GM18511 (cell line): ENCODE measurements around the gene EMSY.
"Not testable (repeated sequence)": the region's sequence is repeated elsewhere in the genome, so short reads cannot be mapped to it uniquely, and the experiment has no call there.

Source experiments
- ATAC-seq: cut with Tn5 transposase; IDR thresholded peaks from one replicate; pipeline ENCODE4 v1.9.1; 2021; ENCODE audit warnings: mild to moderate bottlenecking, moderate library complexity; ENCODE audit not compliant: unreplicated experiment

The EMSY gene

GRCh38 chr11:76591416-76591815, 146.6 kb downstream of the EMSY start:
- ATAC-seq, result no peak

- ATAC-seq, result no peak
These were observed 147.5 kb downstream of the EMSY start for GRCh38 chr11:76592025-76592914.

- ATAC-seq, result no peak
These were observed 148.1 kb downstream of the EMSY start for GRCh38 chr11:76592961-76593360.

- not testable (repeated sequence) for ATAC-seq
These were observed 150.3 kb downstream of the EMSY start for GRCh38 chr11:76595091-76595490.

GRCh38 chr11:76596652-76597051, 151.8 kb downstream of the EMSY start:
- ATAC-seq, result no peak

- ATAC-seq, result no peak
These were observed 153.0 kb downstream of the EMSY start for GRCh38 chr11:76597533-76598425.

GRCh38 chr11:76598426-76598839, 153.6 kb downstream of the EMSY start:
- no peak for ATAC-seq

- no peak for ATAC-seq
These were observed 154.5 kb downstream of the EMSY start for GRCh38 chr11:76599041-76600013.

GRCh38 chr11:76600124-76600655, 155.4 kb downstream of the EMSY start:
- ATAC-seq, result no peak

GRCh38 chr11:76601272-76601671, 156.5 kb downstream of the EMSY start:
- no peak for ATAC-seq

GRCh38 chr11:76601724-76602123, 156.9 kb downstream of the EMSY start:
- ATAC-seq, result no peak

- ATAC-seq, result no peak
These were observed 157.6 kb downstream of the EMSY start for GRCh38 chr11:76602431-76602861.
